ENCODE measurements around the gene FAM83F.
A peak's percentile ranks its signal among the peaks of the same experiment; 100 is the strongest.
"Not testable (repeated sequence)": the region's sequence is repeated elsewhere in the genome, so short reads cannot be mapped to it uniquely, and the experiment has no call there.

FAM83F gene

DNA sequence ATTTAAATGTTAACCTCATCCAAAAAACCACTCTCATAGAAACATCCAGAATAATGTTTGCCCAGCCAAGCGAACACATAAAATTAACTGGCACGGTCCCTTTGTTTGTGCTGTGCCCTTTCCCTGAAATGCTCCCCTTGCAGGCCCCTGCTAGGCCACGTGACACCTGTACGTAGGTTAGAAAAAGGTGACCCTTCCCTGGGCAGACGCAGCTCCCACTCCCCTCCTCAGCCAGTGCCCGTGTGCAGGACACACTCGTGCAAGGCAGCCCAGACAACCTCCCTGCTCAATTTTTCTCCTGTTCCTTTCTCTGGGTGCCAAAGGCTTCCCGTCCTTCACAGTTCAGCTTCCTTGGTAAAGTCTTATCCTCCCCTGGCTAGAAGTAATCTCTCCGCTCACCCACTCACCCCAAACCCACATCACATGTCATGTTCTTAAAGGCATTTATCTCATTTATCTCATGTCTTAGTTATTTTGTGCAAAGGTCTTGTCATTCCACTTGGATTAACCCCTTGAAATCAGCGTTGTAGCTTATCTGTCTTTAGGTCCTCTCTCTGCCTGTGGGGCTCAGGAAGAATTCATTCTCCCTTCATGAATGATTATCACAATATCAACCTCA lies 20.7 kb downstream of the FAM83F start:
- no peak for DNase-seq (ENCODE audit: low spot score)

DNA sequence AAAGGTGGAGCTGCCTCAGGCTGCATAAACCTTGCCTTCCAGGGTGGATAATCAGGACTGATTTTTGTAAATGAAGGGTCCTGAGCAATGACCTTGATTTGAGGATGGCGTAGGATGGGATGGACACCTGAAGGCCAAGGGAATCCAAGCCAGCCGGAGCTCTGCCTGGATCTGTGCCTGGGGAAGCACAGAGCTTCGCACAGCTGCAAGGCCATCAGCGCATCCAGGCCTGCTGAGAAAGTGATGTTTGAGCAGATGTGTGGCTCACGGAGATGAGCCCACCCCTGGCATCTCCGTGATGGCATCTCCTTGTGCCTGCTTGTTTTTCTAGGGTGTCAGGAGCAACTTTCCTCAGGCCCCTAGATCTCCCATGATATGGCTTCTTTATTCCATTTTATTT lies 23.3 kb downstream of the FAM83F start:
- no peak for DNase-seq (ENCODE audit: low spot score)

DNA sequence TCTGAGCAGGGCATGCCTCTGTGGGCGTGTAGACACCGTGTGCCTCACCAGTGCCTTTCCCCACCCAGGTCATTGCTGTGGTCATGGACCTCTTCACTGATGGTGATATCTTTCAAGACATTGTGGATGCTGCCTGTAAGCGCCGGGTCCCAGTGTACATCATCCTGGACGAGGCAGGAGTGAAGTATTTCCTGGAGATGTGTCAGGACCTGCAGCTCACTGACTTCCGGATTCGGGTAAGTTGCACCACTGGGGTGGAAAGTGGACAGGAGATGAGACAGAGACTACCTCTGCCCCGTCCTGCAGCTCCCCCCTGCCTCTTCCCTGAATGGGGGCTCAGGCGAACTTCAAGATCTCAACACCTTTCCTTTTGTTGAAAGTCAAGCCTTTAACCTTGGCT lies 24.3 kb downstream of the FAM83F start:
- DNase-seq (ENCODE audit: low spot score), result no peak

DNA sequence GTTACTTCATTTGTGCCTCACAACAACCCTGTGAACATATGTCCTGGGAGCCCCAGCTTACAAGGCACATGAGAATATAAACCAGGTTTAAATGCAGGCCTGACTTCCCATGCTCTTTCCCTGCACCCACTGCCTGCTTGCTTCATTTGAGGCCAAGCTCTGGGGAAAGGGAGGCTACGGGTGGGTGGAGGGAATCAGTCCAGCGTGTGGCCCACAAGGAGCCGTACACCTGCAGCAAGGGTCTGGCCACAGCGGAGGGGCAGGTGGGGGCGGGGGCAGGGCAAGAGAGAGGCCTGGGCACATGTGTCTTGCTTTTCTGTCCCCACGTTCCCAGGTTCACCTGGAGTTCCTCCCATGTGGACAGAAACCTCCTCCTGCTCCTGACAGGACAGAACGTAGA lies 26.2 kb downstream of the FAM83F start:
- no peak for DNase-seq (ENCODE audit: low spot score)

DNA sequence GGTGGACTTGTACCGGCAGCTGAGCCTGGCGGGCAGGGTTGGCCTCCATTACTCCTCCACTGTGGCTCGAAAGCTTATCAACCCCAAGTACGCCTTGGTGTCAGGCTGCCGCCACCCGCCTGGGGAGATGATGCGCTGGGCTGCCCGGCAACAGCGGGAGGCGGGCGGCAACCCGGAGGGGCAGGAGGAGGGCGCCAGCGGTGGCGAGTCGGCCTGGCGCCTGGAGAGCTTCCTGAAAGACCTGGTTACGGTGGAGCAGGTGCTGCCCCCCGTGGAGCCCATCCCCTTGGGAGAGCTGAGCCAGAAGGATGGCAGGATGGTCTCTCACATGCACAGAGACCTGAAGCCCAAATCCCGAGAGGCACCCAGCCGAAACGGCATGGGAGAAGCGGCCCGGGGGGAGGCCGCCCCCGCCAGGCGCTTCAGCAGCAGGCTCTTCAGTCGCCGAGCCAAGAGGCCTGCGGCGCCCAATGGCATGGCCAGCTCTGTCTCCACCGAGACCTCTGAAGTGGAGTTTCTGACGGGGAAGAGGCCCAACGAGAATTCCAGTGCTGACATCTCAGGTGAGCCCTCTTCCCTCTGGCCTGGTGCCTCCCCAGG lies 26.7 kb downstream of the FAM83F start:
- DNase-seq (ENCODE audit: low spot score), result no peak

DNA sequence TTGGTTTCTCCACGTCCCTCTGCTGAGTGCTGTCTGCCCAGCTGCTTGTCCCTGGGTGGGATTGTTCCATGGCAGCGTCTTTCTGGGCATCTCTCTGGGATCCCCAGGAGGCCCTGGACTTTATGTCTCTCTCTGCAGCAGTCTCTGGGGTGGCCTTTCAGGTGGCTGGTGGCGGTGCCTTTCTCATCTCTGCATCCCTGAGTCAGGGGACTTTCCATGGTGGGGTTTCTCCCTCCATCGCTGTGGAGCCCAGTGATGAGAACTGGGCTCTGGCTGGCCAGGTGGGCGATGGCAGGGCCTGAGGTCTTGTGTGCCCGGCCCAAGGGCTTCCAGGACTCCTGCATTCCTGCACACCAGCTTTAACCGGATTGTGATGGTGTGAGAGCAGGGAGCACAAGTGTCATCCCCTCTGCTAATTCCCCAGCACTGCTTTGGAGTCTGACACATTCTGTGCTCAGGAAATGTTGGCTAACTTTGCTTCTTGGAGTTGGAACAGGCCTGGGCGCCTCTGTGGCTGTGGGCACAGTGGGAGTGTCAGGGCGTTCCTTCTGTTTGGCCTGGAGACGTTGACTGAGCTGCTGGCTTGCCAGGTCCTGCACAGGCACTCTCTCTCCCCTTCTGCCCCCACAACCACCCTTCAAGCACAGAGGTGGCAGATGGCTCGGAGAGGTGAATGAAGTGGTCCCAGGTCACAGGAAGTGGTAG lies 27.9 kb downstream of the FAM83F start:
- peak; percentile 43 for DNase-seq (ENCODE audit: low spot score)

DNA sequence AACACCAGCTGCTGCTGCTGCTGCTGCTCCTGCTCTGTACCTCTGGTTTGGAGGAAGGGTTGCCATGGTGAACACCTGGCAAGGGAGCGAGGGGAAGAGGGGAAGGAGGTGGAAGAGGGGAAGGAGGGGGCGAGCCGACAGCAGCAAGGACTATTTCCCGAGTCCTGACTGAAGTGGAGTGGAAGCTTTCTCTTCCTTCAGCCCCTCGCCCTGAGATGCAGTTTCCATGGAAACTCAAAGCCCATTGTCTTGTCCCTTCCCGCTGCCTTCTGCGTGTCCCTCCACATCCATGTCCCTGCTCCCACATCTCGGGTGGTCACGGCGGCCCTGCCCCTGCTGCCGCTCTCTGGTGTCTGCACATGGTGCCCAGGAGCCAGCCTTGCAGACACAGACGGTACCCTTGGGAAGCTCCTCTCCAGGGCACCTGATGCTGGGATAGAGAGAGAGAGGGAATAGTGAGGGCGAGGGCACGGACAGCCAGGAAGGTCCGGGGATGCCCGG lies 28.6 kb downstream of the FAM83F start:
- no peak for DNase-seq (ENCODE audit: low spot score)

DNA sequence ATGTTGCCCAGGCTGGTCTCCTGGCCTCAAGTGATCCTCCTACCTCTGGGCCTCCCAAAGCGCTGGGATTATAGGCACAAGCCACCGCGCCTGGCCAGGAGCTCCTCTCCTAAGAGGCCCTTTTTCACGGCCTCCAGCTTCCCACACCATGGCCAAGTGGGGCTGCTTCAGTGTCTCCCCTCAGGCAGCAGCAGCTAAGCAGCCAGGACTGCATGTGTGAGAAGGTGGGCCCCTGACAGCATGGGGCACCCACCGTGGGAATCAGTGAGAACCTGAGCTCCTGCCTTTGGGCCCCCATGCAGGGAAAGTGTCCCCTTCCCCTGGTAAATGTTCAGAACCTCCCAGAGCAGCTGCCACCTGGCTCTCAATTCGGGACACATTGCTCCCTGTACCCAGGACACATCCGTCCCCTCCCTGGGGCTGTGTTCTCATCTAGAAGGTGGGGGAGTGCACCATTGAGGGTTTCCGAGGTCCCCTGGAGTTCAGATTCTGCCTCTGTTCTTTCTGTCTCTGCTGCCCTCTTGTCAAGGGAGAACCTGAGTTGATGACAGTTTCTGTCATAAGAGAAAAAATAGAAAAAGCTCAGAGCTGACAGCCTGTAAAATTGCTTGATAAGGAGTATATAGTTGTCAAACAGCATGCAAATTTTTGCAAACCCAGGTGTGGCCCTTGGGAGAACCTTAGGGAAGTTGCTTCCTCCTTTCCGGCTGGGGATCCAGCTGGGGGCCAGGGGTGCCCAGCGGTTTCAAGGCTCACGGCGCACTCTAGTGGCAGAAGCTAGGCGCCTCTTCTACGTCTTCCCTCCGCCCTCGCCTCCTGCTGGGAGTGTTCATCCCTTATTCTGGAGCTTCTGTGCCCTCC lies 29.7 kb downstream of the FAM83F start:
- peak; percentile 85 for DNase-seq (ENCODE audit: low spot score)

DNA sequence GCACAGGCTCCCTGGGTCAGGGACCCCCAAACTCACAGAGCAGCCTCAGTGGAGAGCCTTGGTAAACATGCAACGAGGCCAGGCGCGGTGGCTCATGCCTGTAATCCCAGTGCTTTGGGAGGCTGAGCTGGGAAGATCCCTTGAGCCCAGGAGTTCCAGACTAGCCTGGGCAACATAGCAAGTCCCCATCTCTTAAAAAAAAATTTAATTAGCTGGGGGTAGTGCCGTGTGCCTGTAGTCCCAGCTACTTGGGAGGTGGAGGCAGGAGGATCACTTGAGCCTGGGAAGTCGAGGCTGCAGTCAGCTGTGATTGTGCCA lies 30.3 kb downstream of the FAM83F start:
- DNase-seq (ENCODE audit: low spot score), result not testable (repeated sequence)

DNA sequence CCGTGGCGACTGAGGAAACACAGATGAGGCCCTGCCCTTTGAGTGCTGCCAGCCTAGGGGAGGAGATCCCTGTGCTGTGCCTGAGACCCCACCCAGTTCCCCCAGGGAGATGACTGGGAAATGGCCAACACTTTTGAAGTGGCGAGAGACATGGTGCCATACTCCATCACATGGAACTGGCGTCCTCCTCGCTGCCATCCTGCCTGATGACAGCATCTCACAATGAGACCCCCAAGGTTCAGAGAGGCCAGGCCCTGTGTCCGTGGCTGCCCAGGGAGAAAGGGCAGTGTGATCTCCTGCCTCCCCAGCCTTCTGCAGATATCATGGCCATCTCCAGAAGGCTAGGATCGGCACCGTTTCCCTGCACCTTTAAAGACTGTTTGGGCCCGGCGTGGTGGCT lies 31.1 kb downstream of the FAM83F start:
- DNase-seq (ENCODE audit: low spot score), result no peak

DNA sequence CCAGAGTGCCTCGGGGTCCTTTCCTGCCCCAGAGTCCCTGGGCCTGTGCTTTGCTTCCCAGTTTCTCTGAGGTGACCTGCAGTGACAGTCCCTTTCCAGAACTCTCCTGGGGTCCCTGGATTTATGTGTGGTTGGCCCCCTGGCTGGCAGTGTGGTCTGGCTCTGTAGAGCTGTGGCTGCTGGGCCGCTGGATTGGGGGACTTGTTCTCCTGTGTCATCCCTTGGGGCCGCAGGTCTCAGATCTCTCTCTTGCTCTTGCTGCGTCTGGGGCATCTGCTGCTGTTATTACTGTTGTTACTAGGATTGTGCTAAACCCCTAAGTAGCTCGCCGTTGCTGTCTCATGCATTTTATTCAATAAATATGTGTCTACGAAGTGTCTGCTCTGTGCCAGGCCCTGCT lies 31.9 kb downstream of the FAM83F start:
- no peak for DNase-seq (ENCODE audit: low spot score)

DNA sequence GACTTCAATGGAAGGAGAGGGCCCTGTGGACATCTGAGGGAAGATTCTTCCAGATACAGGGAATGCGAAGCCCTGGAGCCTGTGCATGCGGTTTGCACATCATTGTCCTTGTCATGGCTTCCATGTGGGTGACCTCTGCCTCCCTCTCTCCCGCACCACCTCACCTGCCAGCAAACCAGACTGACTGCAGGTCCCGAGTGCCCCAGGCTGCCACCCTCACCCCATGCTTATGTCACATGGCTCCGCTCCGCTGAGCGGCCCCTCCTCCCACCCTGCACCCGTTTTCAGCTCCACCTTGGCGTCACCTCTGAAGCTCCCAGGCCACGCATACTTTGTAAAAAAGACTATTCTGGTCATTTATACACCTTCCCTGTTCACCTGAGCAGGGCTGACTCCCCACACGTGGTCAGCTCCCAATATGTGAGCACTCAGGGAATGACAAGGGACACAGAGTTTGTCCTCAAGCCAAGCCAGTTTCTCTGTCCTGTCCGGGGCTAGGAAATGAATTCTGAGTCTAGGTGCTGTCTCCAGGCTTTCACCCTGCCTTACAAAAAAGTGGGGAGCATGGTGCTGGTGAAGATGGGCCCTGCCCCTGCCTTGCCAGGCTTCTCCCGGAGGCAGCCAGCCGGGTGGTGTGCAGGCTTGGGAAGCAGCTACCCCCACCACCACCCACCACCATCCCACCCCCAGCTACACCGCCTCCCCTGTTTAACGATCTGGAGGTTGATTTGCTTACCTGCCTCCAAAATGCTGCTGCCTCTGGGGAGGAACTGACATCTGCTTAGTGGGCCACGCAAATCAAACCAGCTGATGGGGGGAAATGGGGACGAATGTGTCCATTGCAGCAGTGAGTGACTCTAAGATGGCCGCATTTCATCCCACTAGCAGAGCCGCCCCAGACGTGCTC lies 32.7 kb downstream of the FAM83F start:
- DNase-seq (ENCODE audit: low spot score), result no peak

DNA sequence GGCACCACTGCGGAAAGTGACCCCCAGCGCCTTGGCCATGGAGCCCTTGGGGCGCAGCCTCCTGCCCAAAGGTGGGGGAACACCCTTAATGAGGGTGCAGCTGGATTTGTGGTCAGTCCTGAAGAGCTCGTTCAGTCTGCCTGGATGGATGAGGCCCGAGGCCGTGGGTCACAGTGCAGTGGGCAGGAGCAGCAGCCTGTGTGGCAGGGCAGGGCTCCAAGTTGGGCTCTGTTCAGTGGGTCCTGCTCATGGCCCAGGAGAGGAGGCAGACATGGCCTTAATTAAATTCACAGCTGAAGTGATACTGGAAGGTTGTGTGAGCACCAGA lies 33.3 kb downstream of the FAM83F start:
- no peak for DNase-seq (ENCODE audit: low spot score)

DNA sequence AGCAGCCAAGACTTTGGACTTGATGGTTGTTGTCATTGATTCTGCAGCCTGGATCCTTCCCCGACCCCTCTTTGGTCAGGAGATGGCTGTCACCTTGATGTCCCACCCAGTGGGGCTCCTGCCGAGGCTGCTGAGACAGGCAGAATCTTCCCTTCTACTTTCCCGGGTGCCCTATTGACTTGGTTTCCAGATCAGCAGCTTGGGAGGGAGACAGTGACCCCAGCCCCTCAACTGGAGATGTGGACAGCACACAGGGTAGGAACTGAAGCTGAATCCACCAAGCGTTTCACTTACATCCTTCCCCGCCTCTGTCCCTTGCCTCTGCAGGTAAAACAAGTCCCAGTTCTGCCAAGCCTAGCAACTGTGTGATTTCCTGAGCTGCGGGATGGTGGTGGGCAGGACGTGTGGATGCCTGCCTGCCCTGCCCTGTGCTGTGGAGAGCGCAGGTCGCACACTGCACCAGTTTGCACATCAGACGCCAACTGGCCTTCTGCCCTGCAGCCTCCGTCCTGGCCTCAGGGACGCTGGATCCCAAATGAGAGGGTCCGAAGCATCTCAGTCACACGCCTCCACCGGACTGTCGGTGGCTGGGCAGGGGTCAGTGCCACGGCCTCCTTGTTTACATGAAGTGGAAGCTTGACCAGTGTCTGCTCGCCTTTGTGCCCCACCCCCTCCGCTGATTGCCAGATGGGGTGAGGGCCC lies 34.6 kb downstream of the FAM83F start:
- no peak for DNase-seq (ENCODE audit: low spot score)

DNA sequence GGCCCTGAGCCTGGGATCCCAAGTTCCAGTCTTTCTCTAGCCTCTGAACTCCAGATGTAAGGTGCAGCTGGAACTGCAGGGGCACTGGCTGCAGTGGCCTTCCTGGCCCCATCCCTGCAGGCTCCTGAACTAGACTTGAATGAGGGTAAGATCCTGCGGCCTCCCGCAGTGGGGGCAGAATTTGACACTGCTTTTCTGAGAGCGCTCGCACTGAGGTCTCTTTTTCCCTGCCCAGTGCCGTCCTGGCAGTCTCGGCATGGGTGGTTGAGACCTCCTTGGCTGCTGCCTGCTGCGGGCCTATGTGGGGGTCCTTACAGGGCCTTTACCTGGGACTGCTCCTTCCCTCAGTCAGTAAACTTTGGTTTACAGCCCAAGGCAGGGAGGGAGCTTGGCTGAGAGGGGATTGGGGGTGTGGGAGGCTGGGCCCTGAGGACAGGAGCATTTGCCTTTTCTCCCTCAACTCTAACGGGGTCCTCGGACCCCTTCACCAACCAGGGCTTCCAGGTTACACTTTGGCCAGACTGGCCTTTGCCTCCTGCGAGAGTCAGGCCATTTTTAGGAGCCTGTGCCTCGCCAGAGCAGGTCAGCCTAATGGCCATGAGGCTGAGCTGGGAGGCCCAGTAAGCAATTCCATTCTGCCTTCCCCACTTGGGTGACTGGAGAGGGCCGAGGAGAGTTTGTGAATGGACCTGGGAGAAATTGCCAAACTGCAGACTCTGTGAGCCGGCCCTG lies 35.4 kb downstream of the FAM83F start:
- DNase-seq (ENCODE audit: low spot score), result no peak

DNA sequence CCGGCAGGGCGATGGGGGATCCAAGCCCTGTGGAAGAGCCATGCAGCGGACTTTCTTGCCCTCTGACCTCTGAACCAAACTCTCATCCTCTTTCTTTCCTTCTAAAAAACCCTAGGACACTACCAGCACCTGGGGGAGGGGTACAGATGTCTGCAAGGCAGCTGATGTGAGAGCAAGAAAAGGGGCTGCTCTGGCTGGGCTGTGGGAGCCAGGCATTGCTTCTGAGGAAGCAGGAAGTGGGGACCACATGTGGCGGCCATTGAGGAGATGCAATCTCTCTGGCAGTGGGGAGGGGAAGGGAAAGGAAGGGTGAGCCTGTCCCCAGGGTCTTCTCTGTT lies 36.0 kb downstream of the FAM83F start:
- DNase-seq (ENCODE audit: low spot score), result no peak

DNA sequence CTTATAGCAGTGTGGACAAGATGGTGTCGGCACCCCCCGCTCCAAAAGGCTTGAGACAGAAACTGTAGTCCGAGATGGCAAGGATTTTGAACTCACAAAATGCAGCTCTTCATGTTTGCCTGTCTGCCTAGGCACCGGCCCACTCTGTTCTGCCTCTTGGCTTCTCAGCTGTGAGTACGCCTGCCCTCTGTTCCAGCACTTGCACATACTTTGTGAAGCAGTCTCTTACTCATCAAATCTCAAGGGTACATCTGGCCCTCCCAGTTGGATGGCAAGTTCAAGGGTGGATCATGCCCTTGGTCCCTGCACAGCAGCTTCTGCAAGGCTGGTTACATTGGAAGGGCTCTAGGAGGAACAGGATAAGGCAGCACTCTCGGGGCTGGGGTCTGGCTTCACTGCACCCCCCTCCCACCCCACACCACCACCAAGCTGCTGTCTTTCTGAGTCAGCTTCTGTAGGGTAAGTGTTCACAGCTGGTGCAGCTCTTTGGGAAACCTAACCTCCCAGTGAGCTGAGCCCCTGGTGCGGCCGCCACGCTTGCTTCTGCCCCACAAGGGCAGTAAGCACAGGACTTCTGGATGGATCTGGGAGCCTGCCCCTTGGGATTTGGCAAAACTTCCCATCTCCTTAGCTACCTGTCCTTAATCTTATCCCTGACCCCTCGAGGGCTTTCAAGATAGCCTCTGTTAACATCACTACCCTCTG lies 37.2 kb downstream of the FAM83F start:
- DNase-seq (ENCODE audit: low spot score), result peak; percentile 27

DNA sequence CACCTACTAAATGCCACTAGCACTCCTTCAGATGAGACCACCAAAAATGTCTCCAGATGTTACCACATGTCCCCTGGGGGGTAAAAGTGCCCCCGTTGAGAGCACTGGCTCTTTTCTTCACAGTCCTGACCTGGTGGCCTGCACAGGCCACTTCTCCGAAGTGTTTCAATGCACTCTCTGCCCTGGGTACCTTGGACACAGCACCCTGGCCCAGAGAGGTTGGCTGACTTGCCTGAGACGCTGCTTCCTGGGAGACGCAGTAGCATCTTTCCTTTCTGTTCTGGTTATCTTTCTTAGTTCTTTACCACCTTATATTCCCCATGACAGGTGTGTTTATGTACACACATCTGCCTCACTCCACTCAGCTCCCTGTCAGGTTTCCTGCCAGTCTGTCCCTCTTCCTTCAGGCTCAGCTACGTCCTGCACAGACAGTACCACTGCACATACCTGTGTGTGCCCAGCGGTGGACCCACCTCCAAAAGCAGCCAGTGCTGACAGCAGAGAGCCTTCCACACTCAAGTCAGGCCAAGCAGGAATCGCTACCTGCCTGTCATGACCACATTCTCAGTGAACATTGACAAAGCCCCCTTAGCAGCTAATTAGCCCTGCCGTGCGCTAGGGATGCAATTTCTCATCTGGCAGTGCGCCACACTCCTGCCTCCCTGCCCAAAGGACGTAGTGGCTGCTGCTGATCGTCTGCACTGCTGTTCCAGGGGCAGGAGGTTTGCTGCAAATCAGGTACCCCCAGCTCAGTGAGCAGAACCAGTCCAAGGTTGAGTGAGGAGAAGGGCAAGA lies 39.0 kb downstream of the FAM83F start:
- no peak for DNase-seq (ENCODE audit: low spot score)

DNA sequence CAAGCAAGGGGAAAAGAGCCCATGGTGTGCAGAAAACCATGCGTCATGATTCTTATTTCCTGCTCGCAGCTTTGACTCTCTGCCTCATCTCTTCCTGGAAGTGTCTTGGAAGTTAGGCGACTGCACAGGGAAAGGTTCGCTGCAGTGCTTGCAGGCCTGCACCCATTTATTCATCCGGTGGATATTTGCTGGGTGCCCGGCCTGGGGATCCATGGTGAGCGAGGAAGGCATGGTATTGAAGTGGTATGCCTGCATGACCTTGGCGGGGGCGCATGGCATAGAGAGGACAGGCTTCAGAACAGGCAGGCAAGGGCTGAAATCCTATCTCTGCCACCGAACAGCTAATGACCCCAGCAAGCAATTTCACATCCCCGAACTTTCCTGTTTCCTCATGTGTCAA lies 40.6 kb downstream of the FAM83F start:
- DNase-seq (ENCODE audit: low spot score), result no peak
